Kidney epithelial cell (primary cell): ENCODE data around the gene GRWD1. TPM values are rescaled to one million over a fixed set of nuclear protein-coding genes. Genes with fewer than 3 reads are reported as not detected.

ENCODE experiments used
- DNase-seq: peaks from one replicate; pipeline ENCODE4 v3.0.0-alpha.2; 2010; ENCODE audit warnings: low read depth
- H3K27me3 ChIP-seq: 2 replicates; pipeline ENCODE4 v1.6.0; 2011; ENCODE audit warnings: low read length; ENCODE audit not compliant: control insufficient read depth, insufficient read depth
- H3K36me3 ChIP-seq: 2 replicates; pipeline ENCODE4 v1.5.1; 2011; ENCODE audit warnings: low read length; ENCODE audit not compliant: control insufficient read depth, insufficient read depth
- H3K4me3 ChIP-seq: 2 replicates; pipeline ENCODE4 v1.5.1; 2011; ENCODE audit warnings: low read depth, mild to moderate bottlenecking, control low read depth, low read length
- total RNA-seq: library from RNA; depleted of rRNA; stranded (reverse); fragments of >200 nt; gene quantifications from 2 replicates; pipeline ENCODE4 v1.2.3, GENCODE V29; 2015
- TF ChIP-seq, protein P1 (sequence below): IDR thresholded peaks from 2 replicates; pipeline ENCODE4 v1.5.1; 2011; ENCODE audit warnings: mild to moderate bottlenecking, moderate library complexity, low read length, control low read depth, inconsistent platforms; ENCODE audit not compliant: insufficient read depth, poor library complexity, severe bottlenecking

Gene GRWD1
- total RNA-seq, 1 donor from 2014 or later = 47.1 TPM

DNA sequence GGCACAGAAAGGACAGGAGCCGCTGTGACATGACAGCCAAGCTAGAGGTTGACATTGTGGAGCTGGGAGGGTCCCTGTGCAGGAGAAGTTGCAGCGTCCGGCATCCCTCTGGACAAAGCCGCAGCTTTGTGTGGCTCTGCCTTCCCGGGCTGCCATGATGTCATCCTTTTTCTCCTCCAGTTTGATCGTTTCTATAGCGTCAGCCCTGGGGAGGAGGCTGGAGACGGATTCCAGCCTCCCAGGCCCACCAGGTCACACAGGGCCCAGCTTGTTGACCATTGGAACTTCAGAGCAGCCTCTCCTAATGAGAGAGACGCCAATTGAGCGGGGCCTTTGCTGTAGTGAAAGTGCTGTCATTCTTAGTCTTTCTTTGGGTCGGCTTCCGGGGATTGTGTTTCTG, 5.8 kb downstream of the GRWD1 start:
- H3K27me3 ChIP-seq = no peaks in the 10 kb centered on the region
- H3K4me3 ChIP-seq = no peak overlapping the region
- TF ChIP-seq, protein P1, sequence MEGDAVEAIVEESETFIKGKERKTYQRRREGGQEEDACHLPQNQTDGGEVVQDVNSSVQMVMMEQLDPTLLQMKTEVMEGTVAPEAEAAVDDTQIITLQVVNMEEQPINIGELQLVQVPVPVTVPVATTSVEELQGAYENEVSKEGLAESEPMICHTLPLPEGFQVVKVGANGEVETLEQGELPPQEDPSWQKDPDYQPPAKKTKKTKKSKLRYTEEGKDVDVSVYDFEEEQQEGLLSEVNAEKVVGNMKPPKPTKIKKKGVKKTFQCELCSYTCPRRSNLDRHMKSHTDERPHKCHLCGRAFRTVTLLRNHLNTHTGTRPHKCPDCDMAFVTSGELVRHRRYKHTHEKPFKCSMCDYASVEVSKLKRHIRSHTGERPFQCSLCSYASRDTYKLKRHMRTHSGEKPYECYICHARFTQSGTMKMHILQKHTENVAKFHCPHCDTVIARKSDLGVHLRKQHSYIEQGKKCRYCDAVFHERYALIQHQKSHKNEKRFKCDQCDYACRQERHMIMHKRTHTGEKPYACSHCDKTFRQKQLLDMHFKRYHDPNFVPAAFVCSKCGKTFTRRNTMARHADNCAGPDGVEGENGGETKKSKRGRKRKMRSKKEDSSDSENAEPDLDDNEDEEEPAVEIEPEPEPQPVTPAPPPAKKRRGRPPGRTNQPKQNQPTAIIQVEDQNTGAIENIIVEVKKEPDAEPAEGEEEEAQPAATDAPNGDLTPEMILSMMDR = no peak
- DNase-seq = no peak
- peaks cover 3% of the 10 kb centered on the region for H3K36me3 ChIP-seq

DNA sequence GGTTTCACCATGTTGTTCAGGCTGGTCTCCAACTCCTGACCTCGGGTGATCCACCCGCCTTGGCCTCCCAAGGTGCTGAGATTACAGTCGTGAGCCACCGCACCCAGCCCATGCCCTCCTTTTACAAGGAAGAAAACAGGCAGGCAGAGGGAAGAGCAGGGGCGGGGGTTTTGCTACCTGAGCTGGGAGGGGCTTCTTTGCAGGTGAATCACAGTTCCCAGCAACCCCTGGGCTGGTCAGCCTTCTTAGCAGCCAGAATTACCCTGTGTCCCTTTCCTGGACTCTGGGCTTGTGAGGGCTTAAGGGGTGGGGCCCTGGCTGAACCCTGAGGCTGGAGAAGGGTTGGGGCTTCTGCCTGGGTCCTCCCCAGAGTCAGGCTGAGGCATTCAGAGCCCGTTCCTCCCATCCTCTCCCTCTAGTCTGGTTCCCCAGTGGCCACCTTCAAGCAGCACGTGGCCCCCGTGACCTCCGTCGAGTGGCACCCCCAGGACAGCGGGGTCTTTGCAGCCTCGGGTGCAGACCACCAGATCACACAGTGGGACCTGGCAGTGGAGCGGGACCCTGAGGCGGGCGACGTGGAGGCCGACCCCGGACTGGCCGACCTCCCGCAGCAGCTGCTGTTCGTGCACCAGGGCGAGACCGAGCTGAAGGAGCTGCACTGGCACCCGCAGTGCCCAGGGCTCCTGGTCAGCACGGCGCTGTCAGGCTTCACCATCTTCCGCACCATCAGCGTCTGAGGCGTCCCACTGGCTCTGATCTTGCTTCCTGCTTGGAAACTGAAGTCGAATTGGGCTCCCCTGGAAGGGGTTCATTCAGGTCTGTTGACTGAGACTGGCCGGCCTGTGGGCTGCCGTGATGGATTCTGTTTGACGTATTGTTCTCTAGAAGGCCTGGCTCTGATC, 6.8 kb downstream of the GRWD1 start:
- H3K36me3 ChIP-seq = peaks cover 3% of the 10 kb centered on the region
- H3K27me3 ChIP-seq = no peaks in the 10 kb centered on the region
- H3K4me3 ChIP-seq = no peak overlapping the region
- no peak for DNase-seq
- TF ChIP-seq, protein P1 = no peak

DNA sequence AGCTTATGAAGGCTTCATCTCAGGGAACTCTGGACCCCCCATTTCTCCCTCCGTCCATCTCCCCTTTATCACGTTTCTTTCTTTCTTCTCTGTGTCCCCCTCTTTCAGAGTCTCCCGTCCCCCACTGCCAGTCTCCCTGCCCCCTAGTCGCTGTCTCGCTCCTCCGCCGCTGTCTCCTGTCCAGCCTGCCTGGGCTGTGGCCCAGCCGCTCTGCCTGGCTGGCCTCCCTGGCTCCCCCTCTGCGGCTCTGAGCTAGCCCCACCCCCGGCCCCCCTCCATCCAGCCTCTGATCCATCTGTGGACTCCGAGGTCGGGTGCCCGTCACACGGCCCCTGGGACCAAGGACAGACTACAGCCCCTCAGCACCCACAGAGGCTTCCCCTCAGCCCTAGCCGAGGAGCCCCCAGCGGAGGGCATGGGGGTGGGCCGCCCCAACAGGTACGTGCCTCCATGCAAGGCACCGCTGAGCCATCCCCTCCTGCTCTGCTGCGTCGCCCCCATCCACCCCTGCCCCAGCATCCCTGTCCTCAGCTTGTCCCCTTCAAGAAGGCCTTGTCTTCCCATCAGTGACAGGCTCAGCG, 8.5 kb downstream of the GRWD1 start:
- TF ChIP-seq, protein P1 = no peak
- Histone ChIP-seq H3K36me3 (peaks cover 3% of the 10 kb centered on the region), H3K4me3 (no peak overlapping the region), H3K27me3 (no peaks in the 10 kb centered on the region)
- no peak for DNase-seq

DNA sequence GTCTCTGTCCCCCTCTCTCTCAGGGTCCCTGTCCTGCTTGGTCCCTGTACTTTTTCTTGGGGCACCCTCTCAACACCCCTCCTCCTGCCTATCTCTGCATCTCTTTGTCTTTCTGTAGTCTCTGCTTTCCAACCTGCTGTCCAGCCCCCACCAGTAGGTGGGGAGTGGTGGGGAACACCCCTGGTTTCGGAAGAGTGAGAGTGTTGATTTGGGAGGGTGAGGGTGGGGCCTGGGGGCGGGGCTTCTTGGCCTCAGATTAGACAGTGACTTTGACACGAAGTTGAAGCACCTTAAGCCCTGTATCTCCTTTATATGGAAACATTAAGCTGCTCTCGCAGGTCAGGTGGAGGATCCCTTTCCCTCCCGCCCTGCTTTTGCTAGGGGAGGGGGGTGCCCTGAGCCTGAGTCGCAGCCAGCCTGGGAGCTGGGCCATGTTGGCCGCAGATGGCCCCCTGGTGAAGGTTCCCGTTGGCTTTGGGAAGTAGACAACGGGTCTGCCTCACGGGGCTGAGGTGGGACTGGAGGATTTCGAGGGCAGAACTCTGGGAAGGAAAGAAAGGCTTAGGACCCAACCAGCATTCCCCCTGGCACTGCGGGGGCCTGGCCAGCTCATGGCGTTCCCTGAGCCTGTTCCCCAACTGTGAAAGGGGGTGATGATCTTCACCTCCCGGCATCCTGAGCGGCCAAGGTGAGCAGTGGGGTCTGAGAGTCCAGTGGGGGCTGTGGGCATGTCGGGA, 9.6 kb downstream of the GRWD1 start, which contains the start of gene KCNJ14:
TSS of gene KCNJ14 (plus strand) at position 404 of the 737 bp plus-strand sequence. CDS start 6,151 bp downstream, outside the sequence.
- Histone ChIP-seq H3K4me3 (no peak within 1 kb of the TSS), H3K27me3 (no peaks in the 10 kb centered on the region), H3K36me3 (peaks cover 3% of the 10 kb centered on the region)
- no peak for DNase-seq
- TF ChIP-seq, protein P1 = no peak

DNA sequence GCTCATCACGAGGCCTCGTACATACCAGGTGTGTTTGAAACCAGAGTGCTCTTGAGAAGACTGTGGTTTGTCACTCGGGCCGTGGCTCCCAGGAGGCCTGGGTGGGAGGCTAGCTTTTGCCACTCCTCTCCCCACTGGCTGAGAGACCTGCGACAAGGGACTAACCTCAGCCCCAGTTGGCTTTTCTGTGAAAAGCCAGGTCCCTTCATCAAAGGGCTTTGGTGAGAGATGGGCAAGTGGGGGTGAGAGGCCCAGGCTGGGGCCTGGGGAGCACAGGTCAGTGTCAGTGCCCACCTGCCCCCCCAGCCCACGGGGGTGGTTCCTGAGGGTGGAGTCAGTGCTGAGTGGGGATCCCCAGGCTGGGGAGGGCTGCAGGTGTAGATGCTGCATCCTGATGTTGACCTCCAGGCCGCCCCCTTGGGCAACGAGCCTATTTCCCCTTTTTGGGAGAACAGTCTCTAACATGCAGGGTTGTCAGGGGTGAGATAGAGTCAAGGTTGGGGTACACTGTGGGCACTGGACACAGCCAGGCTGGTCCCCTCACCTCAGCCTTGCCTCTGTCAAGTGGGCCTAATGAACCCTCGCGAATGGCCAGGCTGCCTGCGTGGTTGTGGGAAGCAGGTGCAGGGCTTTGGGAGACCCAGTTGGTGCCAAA, 10.3 kb downstream of the GRWD1 start:
- TF ChIP-seq, protein P1 = no peak
- no peak for DNase-seq
- Histone ChIP-seq H3K27me3 (no peaks in the 10 kb centered on the region), H3K4me3 (no peak overlapping the region), H3K36me3 (peaks cover 3% of the 10 kb centered on the region)
